ENCODE data around the gene HS2ST1.

HS2ST1 gene

DNA sequence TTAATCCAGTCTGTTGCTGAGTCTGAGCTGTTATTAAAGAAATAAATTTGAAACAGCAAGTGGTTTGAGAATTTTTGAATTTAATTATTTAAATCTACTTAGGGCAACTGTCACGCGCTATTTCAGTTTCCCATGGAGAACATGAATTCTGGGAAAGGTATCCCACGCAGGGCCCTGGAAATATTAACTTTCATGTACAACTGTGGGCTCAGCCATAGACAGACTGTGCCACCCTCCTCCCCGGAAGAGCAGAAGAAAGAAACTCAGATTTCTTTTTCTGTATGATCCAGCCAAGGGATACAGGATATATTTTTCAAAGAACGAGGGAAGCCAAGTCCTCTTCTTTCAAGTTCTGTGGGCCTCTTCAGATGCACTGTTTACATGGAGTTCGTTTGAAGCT, 241.7 kb downstream of the HS2ST1 start:
- DNase-seq (ENCODE audit: low read depth in 4 of 4, low spot score in 1 of 4) = no peak

- DNase-seq (ENCODE audit: low read depth in 4 of 4, low spot score in 1 of 4) = no peak
These were observed 245.0 kb downstream of the HS2ST1 start for GRCh38 chr1:87159378-87159915.

Measured in stimulated activated CD4-positive, alpha-beta T cell treated with anti-CD3 and anti-CD28 coated beads, Interleukin-1b, Interleukin-23, amount 100 ng/mL, for 24 hours (primary cell).